ENCODE data around the gene TIMD4.
"Not testable (repeated sequence)": the region's sequence is repeated elsewhere in the genome, so short reads cannot be mapped to it uniquely, and the experiment has no call there.

Gene TIMD4

DNA sequence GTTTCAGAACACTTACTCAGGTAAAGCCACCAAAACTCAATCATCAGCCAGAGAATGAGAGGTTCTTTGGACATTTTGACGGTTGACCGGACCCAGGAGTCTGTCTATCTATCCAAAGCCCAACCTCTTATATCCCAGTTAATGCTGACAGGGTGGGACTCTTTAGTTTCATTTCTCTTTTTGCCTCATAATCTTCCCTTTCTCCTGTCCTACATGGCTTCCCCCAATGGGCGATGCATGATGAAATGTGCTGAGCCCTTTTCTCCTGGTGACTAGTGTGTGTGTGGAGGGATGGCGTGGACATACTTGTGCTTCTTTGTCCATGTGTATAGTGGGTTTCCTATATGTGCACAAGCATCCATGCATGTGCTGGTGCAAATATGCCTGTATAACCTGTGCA, at the start of gene TIMD4:
Gene TIMD4 (minus strand): TSS at position 102 of the 400 bp plus-strand sequence. CDS start 28 bp downstream, at position 74.
- DNase-seq: peak; percentile 66

DNA sequence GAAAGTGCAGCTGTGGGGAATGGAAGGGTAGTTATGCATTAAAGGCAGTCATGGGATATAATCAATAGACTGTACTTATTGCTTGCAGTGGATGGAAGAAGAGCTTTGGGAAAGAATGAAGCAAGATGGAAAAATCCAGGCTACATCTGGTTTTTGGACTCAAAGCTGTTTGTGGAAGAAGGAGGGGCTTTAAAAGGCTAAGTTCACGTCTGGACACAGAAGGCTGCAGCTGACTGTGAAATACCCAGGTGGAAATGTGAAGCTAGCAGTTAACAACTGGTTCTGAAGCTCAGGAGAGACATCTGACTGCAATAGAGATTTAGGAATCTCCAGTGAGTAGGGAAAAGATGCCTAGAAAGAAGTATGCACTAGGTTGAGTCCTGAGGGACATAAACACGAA, 43.2 kb upstream of the TIMD4 start:
- DNase-seq: no peak

DNA sequence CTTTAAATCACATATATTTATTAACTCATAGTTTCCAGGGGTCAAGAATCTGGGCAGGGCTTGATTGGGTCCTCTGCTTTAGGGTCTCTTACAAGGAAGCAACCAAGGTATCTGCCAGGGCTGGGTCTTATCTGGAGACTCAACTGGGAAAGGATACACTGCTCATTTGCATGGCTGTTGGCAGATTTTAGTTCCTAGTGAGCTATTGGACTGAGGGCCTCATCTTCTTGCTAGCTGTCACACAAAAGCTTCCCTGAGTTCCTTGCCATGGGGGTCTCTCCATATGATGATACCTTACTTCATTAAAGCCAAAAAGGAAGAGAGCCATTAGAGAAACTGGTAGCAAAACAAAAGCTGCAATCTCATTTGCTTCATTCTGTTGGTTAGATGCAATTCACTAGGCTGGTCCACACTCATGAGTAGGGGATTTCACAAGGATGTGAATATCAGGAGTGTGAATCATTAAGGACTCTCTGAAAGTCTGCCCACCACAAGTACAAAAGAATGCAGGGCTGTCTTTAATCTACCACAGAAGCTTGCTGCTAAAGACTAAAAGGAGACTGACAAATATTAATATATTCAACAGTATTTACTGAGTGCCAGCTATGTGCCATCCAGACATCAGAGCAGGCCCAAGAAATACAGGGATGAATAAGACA, 42.0 kb upstream of the TIMD4 start:
- DNase-seq: no peak

DNA sequence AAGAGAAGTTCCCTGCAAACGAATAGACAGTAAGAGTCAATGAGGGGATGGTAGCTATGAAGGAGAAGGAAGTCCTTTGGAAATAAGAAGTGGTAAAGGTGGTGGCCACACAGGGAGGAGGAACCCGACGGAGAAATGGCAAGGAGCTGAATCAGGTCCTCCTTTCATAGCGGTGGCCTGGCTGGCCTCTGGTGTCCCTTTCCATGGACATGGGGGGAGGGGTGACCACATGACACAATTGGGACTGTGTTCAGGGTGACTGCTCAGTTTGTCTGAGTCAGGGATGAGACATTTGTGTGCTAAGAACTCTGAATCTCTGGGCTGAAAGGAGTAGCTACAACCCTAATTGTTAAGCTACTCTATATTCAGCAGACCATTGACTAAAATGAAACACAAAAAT, 28.7 kb upstream of the TIMD4 start:
- DNase-seq: peak; percentile 36

DNA sequence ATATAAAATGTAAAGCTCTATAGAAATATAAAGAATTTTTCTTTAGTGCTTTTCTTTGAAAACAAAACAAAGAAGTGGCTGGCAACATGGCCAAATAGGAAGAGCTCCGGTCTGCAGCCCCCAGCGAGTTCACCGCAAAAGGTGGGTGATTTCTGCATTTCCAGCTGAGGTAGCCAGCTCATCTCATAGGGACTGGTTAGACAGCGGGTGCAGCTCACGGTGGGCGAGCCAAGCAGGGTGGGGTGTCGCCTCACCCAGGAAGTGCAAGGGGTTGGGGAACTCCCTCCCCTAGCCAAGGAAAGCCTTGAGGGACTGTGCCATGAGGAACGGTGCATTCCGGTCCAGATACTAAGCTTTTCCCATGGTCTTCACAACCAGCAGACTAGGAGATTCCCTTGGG, 21.0 kb upstream of the TIMD4 start:
- DNase-seq: no peak

DNA sequence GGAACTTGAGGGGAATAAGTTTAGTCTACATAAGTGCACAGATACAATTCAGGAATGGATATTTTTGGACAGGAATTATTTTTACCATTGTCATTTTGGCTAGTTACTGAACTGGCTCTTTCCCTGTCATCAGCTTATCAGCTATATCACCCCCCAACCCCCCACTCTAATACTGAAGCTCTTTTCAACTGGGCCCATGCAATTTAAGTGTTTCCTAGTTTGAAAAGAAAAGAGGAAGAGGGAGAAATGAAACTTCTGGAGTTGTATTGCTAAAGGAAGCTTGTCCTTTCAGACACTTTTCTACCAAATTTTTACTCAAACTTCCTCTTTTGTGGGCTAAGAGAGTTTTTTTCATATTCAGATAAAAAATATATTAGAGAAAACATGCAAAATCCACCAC, 18.5 kb upstream of the TIMD4 start:
- DNase-seq: peak; percentile 94

DNA sequence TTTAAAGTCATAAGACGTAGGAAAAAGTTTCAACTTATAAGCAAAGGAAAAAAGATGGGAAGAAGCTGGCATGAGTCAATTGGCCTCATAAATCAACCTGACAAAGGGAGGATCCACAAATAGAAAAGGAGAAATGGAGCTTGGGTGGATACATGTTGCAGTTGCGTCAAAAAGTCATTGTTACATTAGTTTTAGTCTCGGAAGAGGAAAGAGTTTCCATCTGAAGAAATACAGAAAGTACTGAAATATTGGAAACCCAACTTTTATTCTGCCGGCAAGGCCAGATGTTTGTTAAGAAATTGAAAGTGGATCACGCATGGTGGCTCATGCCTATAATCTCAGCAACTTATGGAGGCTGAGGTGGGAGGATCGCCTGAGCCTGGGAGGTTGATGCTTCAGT, 11.3 kb upstream of the TIMD4 start:
- peak; percentile 97 for DNase-seq

DNA sequence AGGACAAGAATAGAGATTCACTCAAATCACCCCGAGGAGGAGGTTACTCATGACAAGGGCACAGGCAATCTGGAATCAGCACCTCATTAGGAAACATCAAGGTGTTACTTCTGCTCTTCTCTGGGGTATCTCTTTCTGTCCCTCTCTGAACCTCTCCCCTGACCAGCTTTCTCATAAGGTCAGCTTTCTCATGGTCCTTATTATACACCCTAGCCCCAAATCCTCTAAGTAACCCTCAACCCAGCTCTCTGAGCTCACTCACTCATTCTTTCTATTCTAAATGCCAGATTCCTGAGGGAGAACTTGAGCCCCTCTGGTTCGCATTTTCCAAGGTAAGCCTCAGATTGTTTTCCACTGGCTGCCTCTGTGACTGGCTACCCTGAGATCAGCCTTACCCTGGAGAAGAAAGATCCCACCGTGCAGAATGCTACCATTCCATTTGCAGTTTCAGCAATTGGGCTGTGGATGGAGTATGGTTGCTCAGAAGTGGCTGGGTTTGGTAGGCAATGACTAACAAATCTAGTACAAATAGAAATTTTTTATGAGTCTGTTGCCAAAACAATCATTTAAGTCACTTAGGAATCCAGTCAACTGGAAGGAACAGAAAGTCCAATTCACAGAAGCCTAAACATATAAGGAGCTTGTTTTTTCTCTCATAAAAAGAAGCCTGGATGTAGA, 9.0 kb upstream of the TIMD4 start:
- no peak for DNase-seq

DNA sequence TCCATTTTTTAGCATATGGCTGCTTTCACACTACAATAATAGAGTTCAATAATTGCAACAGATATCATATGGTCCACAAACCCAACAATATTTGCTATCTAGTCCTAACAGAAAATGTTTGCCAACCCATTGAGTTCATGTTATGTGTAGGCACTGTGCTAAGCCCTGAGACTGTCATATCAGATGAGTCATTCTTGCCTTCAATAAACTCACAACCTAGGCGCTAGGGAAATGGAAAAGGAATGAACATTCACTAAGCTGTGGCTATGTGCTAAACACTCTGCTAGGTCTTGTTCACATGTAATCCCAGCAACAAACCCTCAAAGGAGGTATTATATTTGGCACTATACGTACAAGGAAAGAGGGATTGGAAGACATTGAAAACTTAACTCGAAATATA, 8.4 kb upstream of the TIMD4 start:
- peak; percentile 60 for DNase-seq

DNA sequence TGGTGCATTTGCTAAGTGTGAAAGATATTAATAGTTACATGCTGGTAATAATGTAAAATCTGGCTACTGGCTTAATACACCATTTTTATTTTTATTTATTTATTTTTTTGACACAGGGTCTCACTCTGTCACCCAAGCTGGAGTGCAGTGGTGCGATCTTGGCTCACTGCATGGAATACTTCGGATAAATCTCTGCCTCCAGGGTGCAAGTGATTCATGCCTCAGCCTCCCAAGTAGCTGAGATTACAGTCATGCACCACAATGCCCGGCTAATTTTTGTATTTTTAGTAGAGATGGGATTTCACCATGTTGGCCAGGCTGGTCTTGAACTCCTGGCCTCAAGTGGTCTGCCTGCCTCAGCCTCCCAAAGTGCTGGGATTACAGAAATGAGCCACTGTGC, 4.4 kb upstream of the TIMD4 start:
- DNase-seq: not testable (repeated sequence)

DNA sequence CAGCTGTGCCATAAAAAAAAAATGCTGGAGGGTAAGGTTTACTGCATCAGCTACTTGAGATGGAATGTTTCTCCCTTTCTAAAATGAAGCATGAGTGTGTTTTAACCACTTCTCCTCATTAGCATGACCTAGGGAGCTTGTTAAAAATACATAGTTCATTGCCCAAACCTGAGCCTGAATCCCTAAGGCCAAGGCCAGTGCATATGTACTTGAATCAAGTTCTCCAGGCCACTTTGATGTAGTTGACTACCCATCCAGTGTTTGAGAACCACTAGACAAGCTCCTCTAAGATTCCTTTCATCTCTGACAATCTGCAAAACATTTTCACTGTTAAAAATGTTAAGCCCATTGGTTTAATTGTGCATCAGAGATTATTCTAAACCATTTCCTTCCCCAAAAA, 6.7 kb downstream of the TIMD4 start:
- no peak for DNase-seq

DNA sequence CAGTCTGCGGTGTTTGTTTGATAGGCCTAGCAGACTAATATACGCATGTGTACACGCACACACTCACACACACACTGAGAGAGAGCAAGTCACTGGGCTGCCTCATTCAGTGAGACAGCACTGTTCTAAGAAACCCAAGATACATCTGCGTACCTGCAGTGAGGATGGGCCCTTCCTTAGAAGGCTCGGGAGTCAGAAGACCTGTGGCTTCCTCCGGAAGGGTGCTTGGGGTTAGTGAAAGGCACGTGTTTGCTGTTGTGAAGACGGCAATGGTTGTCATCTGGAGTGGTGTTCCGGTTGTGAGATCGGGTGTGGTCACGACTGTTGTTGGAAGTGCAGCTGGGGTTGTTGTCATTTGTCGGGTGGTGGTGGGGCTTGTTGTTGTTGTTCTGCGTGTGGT, 11.7 kb downstream of the TIMD4 start:
- DNase-seq: no peak

DNA sequence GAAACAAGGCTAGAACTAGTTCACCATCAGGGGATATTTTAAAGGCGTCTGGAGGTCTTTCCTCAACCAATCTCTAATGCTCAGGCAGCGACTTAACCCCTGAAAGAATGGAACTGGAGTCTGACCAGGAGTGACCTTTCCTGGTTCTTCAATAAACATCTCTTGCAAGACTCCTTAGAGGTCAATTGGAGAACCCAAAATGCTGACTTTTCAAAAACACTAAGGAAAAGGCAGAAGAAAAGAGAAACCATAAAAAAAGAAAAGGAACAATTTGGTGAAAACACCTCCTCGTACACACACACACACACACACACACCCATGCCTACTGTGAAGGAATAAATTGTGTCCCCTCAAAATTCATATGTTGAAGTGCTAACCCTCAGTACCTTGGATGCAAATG, 12.3 kb downstream of the TIMD4 start:
- DNase-seq: no peak

DNA sequence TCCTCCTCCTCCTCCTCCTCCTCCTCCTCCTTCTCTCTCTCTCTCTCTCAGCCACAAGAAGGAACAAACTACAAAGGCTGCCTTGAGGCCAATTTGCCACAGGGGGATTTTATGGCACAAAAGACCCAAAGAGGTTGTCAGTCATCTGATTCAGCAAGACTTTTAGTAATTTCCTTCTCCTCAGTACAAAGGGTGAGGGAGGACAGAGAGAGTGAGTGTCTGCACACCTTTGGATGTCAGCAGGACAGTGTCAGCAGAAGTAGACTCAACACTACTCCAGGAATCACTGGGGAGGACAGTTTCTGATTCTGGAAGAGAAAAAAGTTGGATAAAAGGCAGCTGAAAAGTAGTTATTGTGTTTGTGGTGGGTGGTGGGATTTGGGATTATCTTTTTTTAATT, 13.6 kb downstream of the TIMD4 start:
- no peak for DNase-seq

DNA sequence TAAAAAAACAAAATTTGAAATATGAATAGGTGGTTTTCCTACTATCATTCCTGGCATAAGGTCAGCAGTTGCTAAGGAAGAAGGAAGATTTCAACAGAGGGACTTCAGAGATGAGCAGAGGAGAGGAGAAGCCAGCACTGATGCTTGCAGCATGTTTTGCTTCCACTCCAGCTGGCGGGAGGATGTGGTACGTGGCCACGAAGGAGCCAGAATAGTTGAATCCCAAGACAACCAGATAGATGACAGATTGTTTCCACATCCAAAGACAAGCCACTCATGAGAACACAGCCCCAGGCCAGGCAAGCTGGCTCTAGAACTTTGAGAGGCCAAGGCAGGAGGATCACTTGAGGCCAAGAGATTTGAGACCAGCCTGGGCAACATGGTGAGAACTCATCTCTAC, 15.1 kb downstream of the TIMD4 start:
- DNase-seq: peak; percentile 36

DNA sequence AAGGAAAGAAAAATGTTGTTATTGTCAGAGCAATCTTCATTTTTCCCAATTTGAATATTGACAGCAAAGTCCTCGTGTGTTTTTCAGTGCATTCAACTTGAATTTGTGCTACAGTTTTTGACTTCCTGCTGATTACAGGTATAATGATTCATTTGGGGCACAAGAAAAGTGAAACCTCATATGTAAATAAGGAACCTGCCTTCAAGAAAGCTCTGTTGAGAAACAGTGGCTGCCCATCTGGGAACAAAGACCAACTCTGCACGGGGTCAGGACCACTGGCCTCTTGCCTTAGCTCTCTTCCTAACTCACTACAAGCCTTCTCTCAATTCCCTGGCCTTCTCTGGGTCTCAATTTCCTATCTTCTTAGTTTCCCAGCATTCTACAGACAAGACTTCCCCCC, 21.0 kb downstream of the TIMD4 start:
- DNase-seq: no peak

DNA sequence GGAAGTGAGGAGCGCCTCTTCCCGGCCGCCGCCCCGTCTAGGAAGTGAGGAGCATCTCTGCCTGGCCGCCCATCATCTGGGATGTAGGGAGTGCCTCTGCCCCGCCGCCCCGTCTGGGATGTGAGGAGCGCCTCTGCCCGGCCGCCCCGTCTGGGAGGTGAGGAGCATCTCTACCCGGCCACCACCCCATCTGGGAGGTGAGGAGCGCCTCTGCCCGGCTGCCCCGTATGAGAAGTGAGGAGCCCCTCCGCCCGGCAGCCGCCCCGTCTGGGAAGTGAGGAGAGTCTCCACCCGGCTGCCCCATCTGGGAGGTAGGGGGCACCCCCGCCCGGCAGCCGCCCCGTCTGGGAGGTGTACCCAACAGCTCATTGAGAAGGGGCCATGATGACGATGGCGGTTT, 22.6 kb downstream of the TIMD4 start:
- not testable (repeated sequence) for DNase-seq

DNA sequence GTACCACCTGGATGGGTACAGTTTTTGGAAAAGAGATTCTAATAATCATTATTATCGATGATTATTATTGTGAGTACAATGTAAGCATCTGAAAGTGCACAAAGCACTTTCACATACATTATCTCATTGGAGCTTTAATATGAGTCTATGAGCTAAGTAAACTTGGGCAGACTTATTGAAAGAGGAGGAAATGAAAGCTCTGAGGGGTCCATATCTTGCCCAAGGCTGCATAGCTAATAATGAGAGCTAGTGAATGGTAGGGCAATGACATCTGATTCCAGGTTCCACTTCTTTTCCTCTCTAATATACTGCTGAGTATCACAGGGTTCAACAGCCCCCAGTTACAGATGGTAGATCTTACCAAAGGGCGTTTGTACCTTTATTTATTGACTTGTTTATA, 26.1 kb downstream of the TIMD4 start:
- peak; percentile 10 for DNase-seq

DNA sequence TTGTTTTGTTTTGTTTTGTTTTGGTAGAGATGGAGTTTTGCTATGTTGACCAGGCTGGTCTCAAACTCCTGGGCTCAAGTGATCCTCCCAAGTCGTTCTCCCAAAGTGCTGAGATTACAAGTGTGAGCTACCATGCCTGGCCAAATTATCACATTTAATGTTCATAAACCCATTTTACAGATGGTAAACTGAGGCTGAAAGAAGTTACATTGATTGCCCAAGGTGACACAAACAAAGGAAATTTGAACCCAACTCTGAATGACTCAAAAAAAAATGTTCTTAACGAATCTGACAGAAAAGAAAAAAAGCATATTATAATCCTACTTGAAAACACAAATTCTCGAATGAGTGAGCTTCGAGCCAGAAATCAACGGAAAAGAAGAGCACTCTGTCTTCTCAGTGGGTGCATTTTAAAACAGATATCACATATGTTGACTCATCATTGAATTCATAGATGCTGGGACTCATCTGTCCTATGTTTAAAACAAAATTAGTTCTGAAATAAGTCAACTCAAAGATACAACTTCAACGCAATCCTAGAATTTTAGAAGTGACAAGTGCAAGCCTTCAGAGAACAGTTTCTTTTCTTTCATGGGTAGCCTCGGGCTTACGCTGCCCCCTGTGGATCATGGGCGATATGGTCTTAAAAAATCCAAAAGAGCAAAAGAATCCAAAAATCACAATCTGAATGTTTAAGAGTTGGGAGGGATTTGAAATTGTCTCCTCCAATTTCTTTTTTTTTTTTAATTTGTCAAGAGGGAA, 28.4 kb downstream of the TIMD4 start:
- DNase-seq: no peak

DNA sequence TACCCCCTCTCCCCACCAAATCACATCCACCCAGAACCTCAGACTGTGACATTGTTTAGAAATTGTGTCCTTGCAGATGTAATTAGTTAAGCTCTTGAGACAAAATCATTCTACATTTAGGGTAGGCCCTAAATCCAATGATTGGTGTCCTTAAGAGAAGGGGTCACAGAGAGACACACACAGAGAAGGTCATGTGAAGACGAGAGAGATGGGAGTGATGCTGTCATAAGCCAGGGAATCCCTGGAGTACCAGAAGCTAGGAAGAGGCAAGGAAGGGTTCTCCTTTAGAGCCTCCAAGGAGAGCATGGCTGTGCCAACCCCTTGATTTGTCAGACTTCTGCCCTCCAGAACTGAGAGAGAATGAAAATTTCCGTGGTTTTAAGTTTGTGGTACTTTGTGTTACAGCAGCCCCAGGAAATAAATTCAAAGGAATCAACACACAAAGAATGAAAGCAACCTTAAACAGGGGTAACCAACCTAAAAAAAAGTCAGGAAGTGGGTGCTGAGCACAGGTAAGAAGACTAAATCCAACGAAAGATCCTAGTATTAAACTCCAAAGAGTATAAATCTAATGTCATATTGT, 33.6 kb downstream of the TIMD4 start:
- DNase-seq: no peak

DNA sequence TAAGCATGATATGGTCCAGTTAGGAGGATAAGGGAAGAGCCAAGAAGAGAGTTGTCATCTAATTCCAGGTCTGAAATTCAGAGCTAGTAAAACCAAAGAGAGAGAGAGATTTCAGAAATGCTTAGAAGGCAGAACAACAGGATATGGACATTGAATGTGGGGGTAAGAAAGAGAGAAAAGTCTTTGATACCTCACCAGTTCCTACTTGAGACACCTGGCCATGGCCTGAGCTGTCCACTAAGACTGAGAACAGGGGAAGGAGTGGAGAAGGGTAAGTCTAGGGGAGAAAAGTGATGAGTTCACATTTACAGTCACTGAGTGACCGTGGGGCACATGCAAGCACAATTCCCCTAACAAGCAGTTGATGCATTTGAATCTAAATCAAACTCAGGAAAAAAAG, 35.5 kb downstream of the TIMD4 start:
- DNase-seq: no peak

DNA sequence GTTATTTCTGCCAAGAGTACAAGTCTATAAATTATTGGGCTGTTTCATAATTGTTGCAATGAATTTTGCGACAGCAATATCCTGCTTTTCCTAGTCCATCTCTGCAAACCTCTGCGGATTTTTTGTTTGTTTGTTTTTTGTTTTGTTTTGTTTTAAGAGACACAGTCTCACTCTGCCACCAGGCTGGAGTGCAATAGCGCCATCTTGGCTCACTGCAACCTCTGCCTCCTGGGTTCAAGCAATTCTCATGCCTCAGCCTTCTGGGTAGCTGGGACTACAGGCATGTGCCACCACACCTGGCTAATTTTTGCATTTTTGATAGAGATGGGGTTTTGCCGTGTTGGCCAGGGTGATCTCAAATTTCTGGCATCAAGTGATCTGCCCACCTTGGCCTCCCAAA, 37.3 kb downstream of the TIMD4 start:
- DNase-seq: not testable (repeated sequence)

DNA sequence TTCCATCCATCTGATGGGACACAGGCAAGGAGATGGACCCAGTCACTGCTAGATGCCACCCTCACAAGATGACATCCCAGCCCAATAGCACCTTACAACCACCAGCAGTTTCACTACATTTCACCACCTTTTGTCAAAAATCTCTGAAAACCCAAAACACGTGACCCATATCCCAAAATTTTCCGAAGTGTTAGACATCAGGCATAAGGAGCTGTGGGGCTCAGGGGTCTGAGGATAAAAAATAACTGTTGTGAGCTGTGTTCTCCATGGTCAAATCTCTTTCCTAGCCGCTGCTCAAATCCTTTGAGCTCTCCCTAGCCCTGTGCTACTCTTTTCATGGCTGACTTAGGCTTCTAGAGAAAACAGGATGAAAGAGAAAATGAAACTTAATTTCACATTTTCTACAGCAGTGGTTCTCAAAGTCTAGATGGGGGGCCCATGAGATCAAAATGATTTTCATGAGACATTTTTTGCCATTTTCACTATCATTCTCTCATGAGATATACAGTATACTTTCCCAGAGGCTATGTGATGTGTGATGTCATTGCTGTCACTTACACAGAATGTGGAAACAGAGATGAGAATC, 40.7 kb downstream of the TIMD4 start:
- no peak for DNase-seq

All from MV-4-11 (cell line).